Cardiac fibroblast (primary cell): ENCODE results near the gene WDR64.

Source experiments
- DNase-seq, 2 donors: peaks; one replicate each; pipeline versions ENCODE4 v3.0.0 to v3.0.0-alpha.2; 2010; ENCODE audit warnings: low read depth in 2 of 2
- H3K4me3 ChIP-seq, 2 donors: replicated peaks in 1 of 2; 1 replicate in 1 of 2; 2 replicates in 1 of 2; pipeline ENCODE4 v1.5.1; 2011; ENCODE audit warnings: low read depth in 2 of 2, low read length in 2 of 2, mild to moderate bottlenecking in 2 of 2, moderate library complexity in 1 of 2
- CTCF ChIP-seq: IDR thresholded peaks from one replicate; pipeline ENCODE4 v1.5.1; 2011; ENCODE audit warnings: low read depth, mild to moderate bottlenecking, low read length, inconsistent platforms

WDR64 gene

GRCh38 chr1:241715435-241715834 lies 63.4 kb downstream of the WDR64 start:
- DNase-seq = no peak
- TF ChIP-seq CTCF = no peak
- H3K4me3 ChIP-seq = no peak overlapping the region

GRCh38 chr1:241715956-241716355 lies 63.9 kb downstream of the WDR64 start:
- no peak overlapping the region for H3K4me3 ChIP-seq
- peak; percentile 2 to 71 for DNase-seq
- no peak for TF ChIP-seq CTCF

GRCh38 chr1:241716915-241717656 lies 65.0 kb downstream of the WDR64 start:
- DNase-seq = peak in 1 of 2 donors; percentile 32
- no peak for TF ChIP-seq CTCF

DNA sequence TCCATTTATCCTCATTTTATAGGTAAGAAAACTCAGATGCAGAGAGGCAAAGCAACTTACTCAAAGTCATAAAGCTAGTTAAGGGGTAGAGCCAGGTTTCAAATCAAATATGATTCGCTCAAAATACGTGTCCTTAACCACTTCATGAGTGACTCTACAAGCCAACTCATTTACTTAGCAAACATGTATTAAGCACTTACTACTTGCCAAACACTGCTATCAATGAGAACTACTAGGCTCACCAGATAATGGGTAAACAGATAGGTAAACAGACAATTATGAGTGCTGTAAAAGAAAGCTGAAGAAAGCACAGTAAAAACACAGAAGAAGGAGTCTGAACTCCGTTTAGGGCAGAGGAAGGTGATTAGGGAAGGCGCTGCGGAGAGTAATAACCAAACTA lies 65.9 kb downstream of the WDR64 start:
- no peak for TF ChIP-seq CTCF
- DNase-seq = no peak
- no peak overlapping the region for H3K4me3 ChIP-seq

More at GRCh38 chr1:241716915-241717656, 65.0 kb downstream of the WDR64 start:
- H3K4me3 ChIP-seq = no peak overlapping the region

GRCh38 chr1:241721011-241721410 lies 68.9 kb downstream of the WDR64 start:
- DNase-seq = no peak
- no peak for TF ChIP-seq CTCF
- H3K4me3 ChIP-seq = no peak overlapping the region

DNA sequence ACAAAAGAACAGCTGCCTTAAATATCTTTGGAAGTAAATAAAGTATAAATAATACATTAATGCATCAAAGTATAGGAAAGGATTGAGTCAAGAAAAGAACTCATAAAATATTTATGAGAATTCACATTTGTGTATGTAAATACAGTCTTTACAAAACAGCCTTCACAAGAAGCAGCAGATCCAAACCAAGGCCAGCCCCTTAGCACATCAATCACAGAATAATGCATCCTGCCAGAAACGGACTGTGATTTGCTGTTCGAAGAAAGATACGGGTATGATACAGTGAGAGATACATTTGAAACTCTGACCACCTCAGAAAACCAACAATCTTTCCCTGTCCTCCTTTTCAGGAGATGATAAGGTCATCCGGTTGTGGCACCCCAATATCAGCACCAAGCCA lies 70.9 kb downstream of the WDR64 start:
- DNase-seq = no peak
- no peak overlapping the region for H3K4me3 ChIP-seq
- TF ChIP-seq CTCF = no peak
